Measurements from ENCODE around the gene ATP6AP1.
"Not testable (repeated sequence)": the region's sequence is repeated elsewhere in the genome, so short reads cannot be mapped to it uniquely, and the experiment has no call there.

Gene ATP6AP1

GRCh38 chrX:154399527-154400368, 28.7 kb upstream of the ATP6AP1 start:
- no peak for DNase-seq (ENCODE audit: low spot score)

DNA sequence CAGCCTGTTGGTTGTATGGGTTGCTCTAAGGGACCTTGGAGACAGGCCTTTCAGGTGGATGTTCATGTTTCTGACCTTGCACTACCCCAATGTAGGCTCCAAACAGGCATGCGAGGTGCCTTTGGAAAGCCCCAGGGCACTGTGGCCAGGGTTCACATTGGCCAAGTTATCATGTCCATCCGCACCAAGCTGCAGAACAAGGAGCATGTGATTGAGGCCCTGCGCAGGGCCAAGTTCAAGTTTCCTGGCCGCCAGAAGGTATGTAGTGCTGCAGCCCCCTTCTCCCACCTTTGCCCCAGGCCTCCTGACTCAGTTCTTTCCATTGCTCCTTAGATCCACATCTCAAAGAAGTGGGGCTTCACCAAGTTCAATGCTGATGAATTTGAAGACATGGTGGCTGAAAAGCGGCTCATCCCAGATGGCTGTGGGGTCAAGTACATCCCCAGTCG, 28.1 kb upstream of the ATP6AP1 start:
- DNase-seq (ENCODE audit: low spot score) = not testable (repeated sequence)

DNA sequence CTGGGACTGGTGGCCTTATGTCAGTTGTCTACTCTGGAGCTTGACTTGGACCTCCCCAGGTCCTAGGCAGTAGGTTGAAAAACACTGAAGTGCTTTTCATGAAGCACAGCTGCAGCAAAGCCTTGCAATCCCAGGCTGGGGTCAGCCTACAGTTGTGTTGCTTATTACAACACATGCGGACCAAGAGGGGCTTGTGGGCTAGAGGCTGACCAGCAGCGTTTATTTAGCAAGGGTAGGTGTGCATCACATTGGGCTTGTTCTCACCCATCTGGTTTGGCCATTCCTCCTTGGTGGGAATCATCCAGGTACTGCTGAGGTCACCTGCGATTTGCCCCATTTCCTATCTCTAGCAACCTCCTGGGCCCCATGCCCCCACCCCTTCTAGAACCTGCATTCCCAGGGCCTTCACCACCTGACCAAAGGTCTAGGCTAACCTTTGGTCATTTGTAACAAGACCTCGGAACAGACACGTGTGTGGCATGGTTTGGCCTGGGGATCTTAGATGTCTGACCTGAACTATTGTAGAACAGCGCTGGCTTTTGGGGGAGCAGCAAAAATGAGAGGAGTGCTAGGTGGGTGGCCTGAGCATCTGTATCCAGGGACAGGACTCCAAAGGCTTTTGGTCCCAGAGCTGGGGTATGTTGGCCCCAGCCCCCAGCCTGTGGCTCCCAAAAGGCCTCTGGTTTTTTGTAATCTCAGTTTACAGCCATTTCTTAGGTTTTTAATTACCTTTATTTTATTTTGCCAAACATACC, 27.3 kb upstream of the ATP6AP1 start:
- DNase-seq (ENCODE audit: low spot score) = no peak

GRCh38 chrX:154401918-154402621, 26.4 kb upstream of the ATP6AP1 start:
- no peak for DNase-seq (ENCODE audit: low spot score)

DNA sequence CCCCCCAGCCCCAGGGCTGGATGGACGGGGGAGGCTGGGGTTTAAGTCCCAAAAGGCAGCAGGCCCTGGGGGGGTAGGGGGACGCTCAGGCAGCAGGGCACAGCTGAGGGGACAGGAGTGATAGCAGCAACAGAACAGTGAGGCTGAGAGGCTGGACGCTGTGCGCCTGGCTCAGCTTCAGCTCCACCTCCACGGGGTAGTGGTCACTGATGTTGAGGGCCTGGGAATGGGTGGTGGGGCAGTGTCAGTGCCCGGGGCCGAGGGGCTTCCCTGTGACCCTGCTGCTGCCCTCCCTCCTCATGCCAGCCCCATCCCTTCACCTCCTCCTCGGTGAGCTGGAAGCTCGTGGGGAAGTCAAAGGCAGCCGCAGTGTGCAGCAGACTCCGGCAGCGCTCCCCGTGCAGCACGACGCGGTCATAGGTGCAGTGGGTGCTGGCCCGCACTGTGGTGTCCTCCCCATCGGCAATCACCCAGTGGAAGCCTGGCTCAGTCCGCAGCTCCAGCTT, 25.8 kb upstream of the ATP6AP1 start:
- no peak for DNase-seq (ENCODE audit: low spot score)

DNA sequence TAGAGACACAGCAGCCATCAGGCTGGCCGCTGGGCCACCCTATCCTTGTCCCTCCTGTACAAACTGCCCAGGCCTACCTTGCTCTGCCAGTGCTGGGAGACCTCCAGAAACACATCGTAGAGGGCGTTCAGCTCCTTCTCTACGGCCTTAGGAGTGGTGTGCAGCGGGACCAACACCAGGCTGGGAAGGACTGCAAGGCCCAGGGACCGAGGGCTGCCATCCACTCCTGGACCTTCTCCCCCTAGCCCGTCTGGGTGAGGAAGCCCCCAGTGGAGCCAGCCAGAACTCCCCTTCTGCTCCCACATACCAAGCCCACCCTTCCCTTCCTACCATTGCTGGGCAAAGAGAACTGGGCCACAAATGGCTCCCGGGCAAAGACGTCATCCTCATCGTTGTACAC, 25.3 kb upstream of the ATP6AP1 start:
- DNase-seq (ENCODE audit: low spot score) = no peak

DNA sequence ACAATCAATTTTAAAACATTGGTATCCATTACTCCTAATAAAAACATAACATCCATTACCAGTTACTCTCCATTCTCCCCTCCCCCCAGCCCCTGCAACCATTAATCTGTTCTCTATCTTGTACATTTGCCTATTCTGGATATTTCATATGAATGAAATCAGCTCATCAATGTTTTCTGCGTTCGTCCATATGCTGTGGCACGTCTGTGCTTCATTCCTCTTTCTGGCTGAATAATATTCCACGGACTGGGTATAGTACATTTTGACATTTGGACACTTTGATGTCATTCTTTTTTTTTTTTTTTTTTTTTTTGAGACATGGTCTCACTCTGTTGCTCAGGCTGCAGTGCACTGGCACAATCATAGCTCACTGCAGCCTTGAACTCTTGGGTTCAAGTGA, 24.6 kb upstream of the ATP6AP1 start:
- DNase-seq (ENCODE audit: low spot score) = no peak

GRCh38 chrX:154404625-154405192, 23.8 kb upstream of the ATP6AP1 start:
- DNase-seq (ENCODE audit: low spot score) = no peak

- DNase-seq (ENCODE audit: low spot score) = no peak
These were observed 19.7 kb upstream of the ATP6AP1 start for GRCh38 chrX:154408659-154409221.

- peak; percentile 71 for DNase-seq (ENCODE audit: low spot score)
These were observed 19.1 kb upstream of the ATP6AP1 start, which contains the start of gene DNASE1L1 for GRCh38 chrX:154409222-154409871. Gene DNASE1L1, minus strand, starts transcription at chrX:154409254. Its CDS starts 3,686 bp downstream, at chrX:154405568.

DNA sequence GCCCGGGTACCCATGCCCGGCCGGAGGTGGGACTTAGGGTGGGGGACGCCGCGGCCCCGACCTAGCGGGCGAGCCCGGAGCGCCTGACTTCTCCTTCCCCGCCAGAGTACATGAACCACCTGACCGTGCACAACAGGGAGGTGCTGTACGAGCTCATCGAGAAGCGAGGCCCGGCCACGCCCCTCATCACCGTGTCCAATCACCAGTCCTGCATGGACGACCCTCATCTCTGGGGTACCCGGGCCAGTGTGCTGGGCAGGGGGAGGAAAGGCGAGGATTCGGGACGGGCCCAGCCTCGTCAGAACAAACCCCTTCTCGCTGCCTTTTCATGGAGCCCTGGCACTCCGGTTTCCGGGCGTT, 16.5 kb upstream of the ATP6AP1 start:
- DNase-seq (ENCODE audit: low spot score) = peak; percentile 82

DNA sequence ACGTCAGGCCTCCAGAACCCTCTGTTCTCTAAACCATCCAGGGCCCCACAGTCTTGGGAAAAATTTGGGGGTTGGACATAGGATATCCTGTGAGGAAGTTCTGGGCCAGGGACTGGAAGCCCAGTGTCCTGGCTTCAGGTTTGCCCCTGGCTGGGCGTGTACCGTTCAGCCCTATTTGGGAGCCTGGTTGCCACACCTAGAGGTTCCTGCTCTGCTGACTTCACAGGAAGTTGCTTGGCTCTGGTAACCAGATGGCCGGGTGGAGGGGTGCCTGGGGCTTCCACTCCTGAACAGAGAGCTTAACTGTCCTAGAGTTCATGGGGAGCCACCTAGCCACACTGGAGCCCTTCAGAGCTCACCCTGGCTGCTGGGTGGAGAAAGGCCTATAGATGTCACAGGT, 16.0 kb upstream of the ATP6AP1 start:
- DNase-seq (ENCODE audit: low spot score) = no peak

DNA sequence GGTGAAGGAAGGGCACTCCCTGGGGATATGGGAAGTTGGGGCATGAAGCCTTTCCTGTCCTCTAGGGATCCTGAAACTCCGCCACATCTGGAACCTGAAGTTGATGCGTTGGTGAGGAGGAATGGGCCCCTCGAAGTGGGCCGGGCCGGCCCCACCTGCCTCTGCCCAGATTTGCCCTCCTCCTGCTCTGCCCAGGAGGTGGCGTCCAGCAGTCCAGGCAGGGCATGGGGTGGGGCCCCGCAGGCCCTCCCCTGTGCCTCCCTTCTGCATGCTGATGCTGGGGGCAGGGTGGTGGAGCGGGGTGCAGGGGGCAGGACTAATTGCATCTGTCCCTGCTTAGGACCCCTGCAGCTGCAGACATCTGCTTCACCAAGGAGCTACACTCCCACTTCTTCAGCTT, 15.3 kb upstream of the ATP6AP1 start:
- no peak for DNase-seq (ENCODE audit: low spot score)

DNA sequence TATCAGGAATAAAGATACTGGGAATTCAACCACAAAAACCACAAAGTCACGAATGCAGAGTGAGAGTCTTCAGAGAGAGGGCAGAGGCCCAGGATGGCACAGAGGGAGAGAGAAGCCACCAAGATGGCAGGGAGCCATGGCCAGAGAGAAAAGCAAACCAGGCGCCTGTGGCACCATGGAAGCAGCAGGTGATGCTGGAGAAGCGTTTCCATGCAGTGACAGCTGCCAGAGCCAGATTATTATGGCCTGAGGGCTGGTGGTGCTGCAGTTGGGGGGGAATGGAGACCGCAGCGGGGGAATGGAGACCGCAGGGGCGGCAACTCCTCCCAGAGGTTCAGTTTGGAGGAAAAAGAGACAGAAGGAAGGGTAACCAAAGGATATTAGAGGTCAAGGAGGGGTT, 11.3 kb upstream of the ATP6AP1 start:
- no peak for DNase-seq (ENCODE audit: low spot score)

- DNase-seq (ENCODE audit: low spot score) = no peak
These were observed 9.3 kb upstream of the ATP6AP1 start for GRCh38 chrX:154419189-154419588.

DNA sequence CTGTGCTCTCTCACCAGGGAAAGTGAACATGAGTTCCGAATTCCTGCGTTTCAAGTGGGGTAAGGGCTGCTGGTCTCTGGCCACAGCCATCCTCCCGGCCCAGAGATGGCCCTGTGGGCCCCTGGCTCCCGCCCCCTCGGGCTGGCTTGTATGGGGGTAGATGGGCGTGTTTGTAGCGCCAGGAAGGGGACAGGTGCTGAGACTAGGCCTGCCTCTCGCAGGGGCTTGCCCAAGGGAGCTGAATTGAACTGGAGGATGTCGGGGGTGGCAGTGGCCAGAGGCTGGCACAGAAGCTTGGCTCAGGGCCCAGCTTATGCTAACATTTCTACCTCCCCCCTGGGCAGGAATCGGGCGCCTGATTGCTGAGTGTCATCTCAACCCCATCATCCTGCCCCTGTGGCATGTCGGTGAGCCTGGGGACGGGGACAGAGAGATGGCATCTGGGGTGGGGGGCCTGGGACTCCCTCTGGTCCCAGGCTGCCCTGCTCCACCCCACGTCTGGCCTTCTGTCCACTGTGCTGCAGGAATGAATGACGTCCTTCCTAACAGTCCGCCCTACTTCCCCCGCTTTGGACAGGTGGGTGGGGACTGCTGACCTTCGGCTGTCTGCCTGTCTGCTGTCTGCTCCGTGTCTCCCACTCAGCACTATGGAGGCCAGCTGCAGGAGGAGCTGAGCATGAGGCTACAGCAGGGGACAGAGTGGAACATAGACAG, 8.6 kb upstream of the ATP6AP1 start:
- DNase-seq (ENCODE audit: low spot score) = no peak

DNA sequence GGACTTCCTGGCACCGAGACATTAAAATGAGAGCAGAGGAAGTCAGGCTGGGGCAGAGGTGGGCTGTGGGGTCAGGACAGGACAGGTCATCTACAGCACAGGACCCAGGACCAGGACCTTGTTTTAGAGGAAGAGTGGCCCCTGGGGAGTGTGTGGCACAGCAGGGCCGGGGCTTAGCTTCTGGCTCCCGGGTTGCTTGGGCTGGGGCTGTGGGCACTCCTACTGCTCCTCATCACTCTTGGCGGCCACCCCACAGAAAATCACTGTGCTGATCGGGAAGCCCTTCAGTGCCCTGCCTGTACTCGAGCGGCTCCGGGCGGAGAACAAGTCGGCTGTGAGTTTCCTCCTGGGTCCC, 8.1 kb upstream of the ATP6AP1 start:
- DNase-seq (ENCODE audit: low spot score) = no peak

DNA sequence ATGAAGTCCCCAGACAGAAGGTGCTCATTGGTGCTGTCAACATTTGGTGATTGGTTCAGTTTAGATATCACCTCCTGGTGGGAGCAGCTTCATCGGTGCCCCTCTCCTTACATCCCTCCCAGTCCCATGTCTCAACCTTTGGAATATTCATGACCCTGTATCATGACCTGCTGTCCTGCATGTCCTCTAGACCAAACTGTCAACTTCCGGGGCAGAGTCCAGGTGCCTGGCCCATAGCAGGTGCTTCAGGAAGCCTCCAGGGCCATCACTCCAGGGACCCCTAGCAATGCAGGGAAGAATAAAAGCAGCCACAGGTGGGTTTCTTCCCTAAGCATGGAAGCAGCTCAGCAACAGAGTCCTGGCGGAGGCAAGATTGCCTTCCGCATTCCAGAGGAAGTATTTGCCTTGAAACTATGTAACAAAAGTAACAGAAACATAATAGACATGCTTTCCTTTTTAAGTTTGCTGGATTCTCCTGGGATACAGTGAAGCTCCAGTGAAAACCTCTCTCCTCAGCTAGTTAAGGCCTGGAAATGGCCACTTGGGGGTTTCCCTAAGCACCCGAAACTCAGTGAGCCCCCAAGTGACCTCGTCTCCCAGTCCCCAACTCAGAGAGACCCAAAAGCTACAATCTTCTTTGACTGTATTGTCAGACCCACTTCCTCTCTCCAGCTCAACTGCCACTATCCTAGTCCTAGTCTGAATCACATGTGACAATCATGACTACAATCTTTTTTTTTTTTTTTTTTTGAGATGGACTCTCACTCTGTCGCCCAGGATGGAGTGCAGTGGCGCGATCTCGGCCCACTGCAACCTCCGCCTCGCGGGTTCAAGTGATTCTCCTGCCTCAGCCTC, 1.3 kb upstream of the ATP6AP1 start:
- no peak for DNase-seq (ENCODE audit: low spot score)

DNA sequence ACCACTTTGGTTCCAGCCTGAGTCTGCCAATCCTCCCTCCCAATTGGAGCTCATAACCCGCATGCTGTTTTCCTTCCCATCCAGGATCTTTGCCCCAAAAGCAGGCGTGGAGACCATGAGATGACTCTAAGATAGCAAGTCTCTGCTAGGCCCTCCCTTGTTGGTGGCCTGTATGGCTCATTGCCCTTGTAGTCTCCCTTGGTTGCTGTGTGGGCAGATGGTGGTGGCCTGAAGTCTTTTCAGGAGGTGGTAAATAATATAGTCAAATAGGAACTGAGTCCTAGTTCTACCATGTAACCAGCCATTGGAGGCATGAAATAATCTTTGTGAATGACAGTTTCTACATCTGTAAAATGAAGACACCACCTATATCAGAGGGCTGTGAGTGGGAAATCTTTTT, 1.2 kb downstream of the ATP6AP1 start:
- no peak for DNase-seq (ENCODE audit: low spot score)

DNA sequence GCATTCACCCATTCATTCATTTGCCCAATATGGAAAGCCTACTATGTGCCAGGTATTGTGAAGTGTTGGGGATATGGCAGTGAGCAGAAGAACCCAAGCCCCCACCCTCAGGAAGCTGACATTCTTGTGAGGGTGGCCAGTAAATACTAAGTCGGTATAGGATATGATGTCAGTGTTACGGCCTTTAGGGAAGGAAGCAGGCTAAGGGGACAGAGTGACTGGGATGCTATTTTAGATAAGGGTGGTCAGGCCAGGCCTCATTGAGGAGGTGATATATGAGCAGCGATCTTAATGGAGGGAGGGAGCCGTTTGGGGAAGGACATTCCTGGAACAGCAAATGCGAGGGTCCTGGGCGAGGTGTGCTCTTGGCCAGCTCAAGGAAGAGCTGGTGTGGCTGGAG, 2.0 kb downstream of the ATP6AP1 start:
- no peak for DNase-seq (ENCODE audit: low spot score)

Data from iPS-NIHi11 (cell line).